GM18861 (cell line): ENCODE data around the gene SPANXA1.
"Not testable (repeated sequence)": the region's sequence is repeated elsewhere in the genome, so short reads cannot be mapped to it uniquely, and the experiment has no call there.

ENCODE experiments used
- ATAC-seq: cut with Tn5 transposase; IDR thresholded peaks from one replicate; pipeline ENCODE4 v1.9.1; 2021; ENCODE audit not compliant: unreplicated experiment

Gene SPANXA1

GRCh38 chrX:141584638-141585037, at the start of gene SPANXA1:
Gene SPANXA1 (minus strand): TSS chrX:141584738. CDS start chrX:141584678, 60 bp downstream.
- not testable (repeated sequence) for ATAC-seq

- ATAC-seq, result no peak
These were observed 47.6 kb upstream of the SPANXA1 start for GRCh38 chrX:141632124-141632523.

GRCh38 chrX:141619336-141619735, 34.8 kb upstream of the SPANXA1 start:
- ATAC-seq, result no peak

- ATAC-seq, result no peak
These were observed 24.6 kb upstream of the SPANXA1 start for GRCh38 chrX:141609111-141609510.

GRCh38 chrX:141589408-141589807, 4.9 kb upstream of the SPANXA1 start, which contains the start of gene SPANXA2:
Gene SPANXA2 (plus strand): TSS chrX:141589708. CDS start chrX:141589768, 60 bp downstream.
- not testable (repeated sequence) for ATAC-seq

- not testable (repeated sequence) for ATAC-seq
These were observed 42.0 kb downstream of the SPANXA1 start for GRCh38 chrX:141542551-141542950.
